SW480 (cell line): ENCODE data around the gene NCOA5.
"Not testable (repeated sequence)": the region's sequence is repeated elsewhere in the genome, so short reads cannot be mapped to it uniquely, and the experiment has no call there.

Source experiments
- DNase-seq: peaks from one replicate; pipeline ENCODE4 v3.0.0-alpha.2; 2016; ENCODE audit warnings: low spot score

NCOA5 gene

GRCh38 chr20:46120136-46120535, 30.4 kb upstream of the NCOA5 start:
- DNase-seq = no peak

GRCh38 chr20:46119547-46119946, 29.8 kb upstream of the NCOA5 start:
- DNase-seq = no peak

GRCh38 chr20:46119028-46119546, 29.3 kb upstream of the NCOA5 start:
- no peak for DNase-seq

GRCh38 chr20:46118481-46119020, 28.8 kb upstream of the NCOA5 start:
- no peak for DNase-seq

- DNase-seq = no peak
Observed at GRCh38 chr20:46117704-46118467, 28.1 kb upstream of the NCOA5 start, which contains the start of gene CD40. TSS of gene CD40 (plus strand) at chr20:46118314. CDS start at chr20:46118344, 30 bp downstream.

- no peak for DNase-seq
Observed at GRCh38 chr20:46114449-46114848, 24.7 kb upstream of the NCOA5 start.

GRCh38 chr20:46113113-46113470, 23.3 kb upstream of the NCOA5 start:
- DNase-seq = peak; percentile 30

- no peak for DNase-seq
Observed at GRCh38 chr20:46112430-46113112, 22.8 kb upstream of the NCOA5 start.

- DNase-seq = no peak
Observed at GRCh38 chr20:46111836-46112212, 22.1 kb upstream of the NCOA5 start.

- DNase-seq = no peak
Observed at GRCh38 chr20:46111028-46111835, 21.5 kb upstream of the NCOA5 start.

- no peak for DNase-seq
Observed at GRCh38 chr20:46108976-46109375, 19.2 kb upstream of the NCOA5 start.

GRCh38 chr20:46108435-46108841, 18.7 kb upstream of the NCOA5 start:
- no peak for DNase-seq

- no peak for DNase-seq
Observed at GRCh38 chr20:46107061-46107460, 17.3 kb upstream of the NCOA5 start.

- no peak for DNase-seq
Observed at GRCh38 chr20:46104262-46104661, 14.5 kb upstream of the NCOA5 start.

- DNase-seq = no peak
Observed at GRCh38 chr20:46102940-46103339, 13.2 kb upstream of the NCOA5 start.

- no peak for DNase-seq
Observed at GRCh38 chr20:46101957-46102356, 12.2 kb upstream of the NCOA5 start.

GRCh38 chr20:46100988-46101387, 11.2 kb upstream of the NCOA5 start:
- DNase-seq = no peak

GRCh38 chr20:46100444-46100843, 10.7 kb upstream of the NCOA5 start:
- not testable (repeated sequence) for DNase-seq

- DNase-seq = no peak
Observed at GRCh38 chr20:46099491-46100287, 9.9 kb upstream of the NCOA5 start.

- no peak for DNase-seq
Observed at GRCh38 chr20:46093531-46093930, 3.8 kb upstream of the NCOA5 start.
